MCF 10A (cell line): ENCODE results near the gene CASK. TPM values are rescaled to one million over a fixed set of nuclear protein-coding genes. Genes with fewer than 3 reads are reported as not detected.

Source experiments
- BruUV-seq: library from RNA; stranded (reverse); fragments of 400-500 nt; replicated peaks from 2 replicates; lab custom pipeline; 2021; lab: Mats Ljungman, UMichigan
- CTCF ChIA-PET: fragments of 300-600 bp; sonication (Branson Sonifier 250); formaldehyde crosslinking; extraction: SDS; loops from one replicate; lab custom pipeline; 2021; ENCODE audit warnings: antibody characterized with exemption, inconsistent platforms; lab: Yijun Ruan, JAX
- POLR2A ChIA-PET: fragments of 300-600, 350-650 bp; sonication (Branson Sonifier 250); formaldehyde crosslinking; extraction: SDS; loops from one replicate; lab custom pipeline; 2020; ENCODE audit warnings: antibody characterized with exemption, inconsistent platforms; lab: Yijun Ruan, JAX
- DNase-seq: peaks from one replicate; pipeline ENCODE4 v3.0.0-alpha.2; 2018; ENCODE audit not compliant: unreplicated experiment
- H3K27ac Mint-ChIP-seq: one replicate; pipeline ENCODE4 v1.8.0; 2022; ENCODE audit warnings: mild to moderate bottlenecking, low read depth, mixed read lengths; ENCODE audit not compliant: unreplicated experiment
- H3K27me3 Mint-ChIP-seq: one replicate; pipeline ENCODE4 v1.8.0; 2022; ENCODE audit warnings: mixed read lengths; ENCODE audit not compliant: insufficient read depth, unreplicated experiment
- H3K36me3 Mint-ChIP-seq: one replicate; pipeline ENCODE4 v1.8.0; 2022; ENCODE audit warnings: mild to moderate bottlenecking, moderate library complexity, mixed read lengths; ENCODE audit not compliant: insufficient read depth, unreplicated experiment
- H3K4me1 Mint-ChIP-seq: one replicate; pipeline ENCODE4 v1.8.0; 2022; ENCODE audit warnings: mixed read lengths; ENCODE audit not compliant: insufficient read depth, unreplicated experiment
- H3K4me3 Mint-ChIP-seq: one replicate; pipeline ENCODE4 v1.8.0; 2022; ENCODE audit warnings: mild to moderate bottlenecking, moderate library complexity, mixed read lengths; ENCODE audit not compliant: unreplicated experiment
- H3K9me3 Mint-ChIP-seq: one replicate; pipeline ENCODE4 v1.8.0; 2022; ENCODE audit warnings: mixed read lengths; ENCODE audit not compliant: unreplicated experiment
- intact Hi-C: fragments of 100-400 bp; cut with micrococcal nuclease; formaldehyde crosslinking; loops from 2 replicates; pipeline ENCODE4 v1.14.1; 2022
- total RNA-seq: library from RNA; stranded (reverse); gene quantifications from 2 replicates; pipeline ENCODE4 v1.2.3, GENCODE V29; 2022
- TF ChIP-seq, protein P1 (sequence below): fragments of 200-600 bp; IDR thresholded peaks from one replicate; pipeline ENCODE4 v1.8.0; 2022; ENCODE audit warnings: antibody characterized with exemption, mild to moderate bottlenecking; ENCODE audit not compliant: unreplicated experiment

Gene CASK
- total RNA-seq, 1 experiment from 2014 or later = 34.9 TPM

DNA sequence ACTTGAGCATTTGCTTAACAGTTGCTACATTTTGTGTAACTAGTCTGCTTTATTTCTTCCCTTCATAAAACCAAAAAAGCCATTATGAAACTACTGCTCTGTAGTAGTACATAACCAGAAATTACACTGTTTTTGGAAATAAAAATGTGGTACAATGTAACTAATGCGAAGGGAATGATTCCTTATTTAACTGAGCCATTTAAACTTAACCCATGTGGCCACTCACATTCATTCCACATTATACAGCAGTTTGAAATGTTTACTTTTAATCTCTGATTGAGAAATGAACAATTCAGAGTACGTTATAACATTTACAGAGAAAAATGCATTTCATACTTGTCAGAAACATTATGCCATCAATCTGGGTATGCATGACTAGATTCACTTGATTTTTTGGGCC lies 382.0 kb downstream of the CASK start:
- DNase-seq = no peak
- no TSS peak for BruUV-seq
- H3K4me3 Mint-ChIP-seq = no peak overlapping the region
- ChIA-PET CTCF (no interaction called here), POLR2A (interaction anchor here (0.8 kb wide), 1 partner anchor 32 kb away, joined by 3 read pairs; no protein-coding TSS in a partner anchor)
- intact Hi-C loops = no loop called here
- H3K27me3 Mint-ChIP-seq = peaks cover 12% of the 10 kb centered on the region
- H3K9me3 Mint-ChIP-seq = no peaks in the 10 kb centered on the region
- no peaks in the 10 kb centered on the region for H3K4me1 Mint-ChIP-seq
- TF ChIP-seq, protein P1, sequence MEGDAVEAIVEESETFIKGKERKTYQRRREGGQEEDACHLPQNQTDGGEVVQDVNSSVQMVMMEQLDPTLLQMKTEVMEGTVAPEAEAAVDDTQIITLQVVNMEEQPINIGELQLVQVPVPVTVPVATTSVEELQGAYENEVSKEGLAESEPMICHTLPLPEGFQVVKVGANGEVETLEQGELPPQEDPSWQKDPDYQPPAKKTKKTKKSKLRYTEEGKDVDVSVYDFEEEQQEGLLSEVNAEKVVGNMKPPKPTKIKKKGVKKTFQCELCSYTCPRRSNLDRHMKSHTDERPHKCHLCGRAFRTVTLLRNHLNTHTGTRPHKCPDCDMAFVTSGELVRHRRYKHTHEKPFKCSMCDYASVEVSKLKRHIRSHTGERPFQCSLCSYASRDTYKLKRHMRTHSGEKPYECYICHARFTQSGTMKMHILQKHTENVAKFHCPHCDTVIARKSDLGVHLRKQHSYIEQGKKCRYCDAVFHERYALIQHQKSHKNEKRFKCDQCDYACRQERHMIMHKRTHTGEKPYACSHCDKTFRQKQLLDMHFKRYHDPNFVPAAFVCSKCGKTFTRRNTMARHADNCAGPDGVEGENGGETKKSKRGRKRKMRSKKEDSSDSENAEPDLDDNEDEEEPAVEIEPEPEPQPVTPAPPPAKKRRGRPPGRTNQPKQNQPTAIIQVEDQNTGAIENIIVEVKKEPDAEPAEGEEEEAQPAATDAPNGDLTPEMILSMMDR = no peak
- H3K36me3 Mint-ChIP-seq = no peaks in the 10 kb centered on the region
- no peak overlapping the region for H3K27ac Mint-ChIP-seq

DNA sequence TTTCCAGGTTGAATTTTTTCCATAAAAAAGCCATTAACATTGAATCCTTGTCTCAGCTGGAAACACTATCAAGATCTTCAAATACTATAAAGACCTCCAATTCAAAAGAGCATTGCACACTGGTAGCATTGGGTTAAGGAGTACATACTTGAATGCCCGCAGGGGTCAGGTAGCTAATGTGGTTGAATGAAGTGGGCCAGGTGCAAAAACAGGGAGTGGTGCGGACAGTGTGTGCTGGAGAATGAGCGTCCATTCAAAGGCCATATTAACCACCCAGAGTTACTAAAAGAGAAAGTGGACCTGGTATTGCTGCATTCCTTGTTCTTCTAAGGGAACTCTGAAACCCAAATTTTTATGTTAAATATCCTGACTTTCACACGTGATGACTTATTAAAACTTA lies 384.6 kb downstream of the CASK start:
- ChIA-PET POLR2A (no interaction called here), CTCF (no interaction called here)
- no TSS peak for BruUV-seq
- Mint-ChIP-seq H3K4me3 (no peak overlapping the region), H3K4me1 (no peaks in the 10 kb centered on the region), H3K27me3 (peaks cover 22% of the 10 kb centered on the region), H3K9me3 (no peaks in the 10 kb centered on the region), H3K27ac (no peak overlapping the region), H3K36me3 (no peaks in the 10 kb centered on the region)
- intact Hi-C loops = no loop called here
- TF ChIP-seq, protein P1 = no peak
- DNase-seq = no peak

DNA sequence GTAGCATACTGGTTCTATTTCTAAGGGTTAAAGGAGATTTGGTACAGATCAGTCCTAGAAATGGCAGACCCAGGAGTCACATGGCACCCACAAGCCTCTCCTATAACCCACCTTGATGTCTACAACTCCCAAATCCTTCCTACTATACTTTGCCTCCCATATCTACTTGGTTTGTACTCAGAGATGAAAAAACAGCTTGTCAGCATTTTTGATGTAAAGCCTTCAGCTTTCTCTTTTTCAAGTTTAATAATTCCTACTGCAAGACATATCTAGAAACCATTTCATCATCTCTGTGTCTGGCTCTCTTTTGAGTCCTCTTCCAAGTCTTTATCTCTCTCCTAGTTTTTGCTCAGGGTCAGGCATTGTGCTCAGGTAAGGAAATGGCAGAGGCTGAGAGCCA lies 393.3 kb downstream of the CASK start:
- no peak overlapping the region for H3K4me3 Mint-ChIP-seq
- POLR2A ChIA-PET = no interaction called here
- H3K27ac Mint-ChIP-seq = no peak overlapping the region
- no peaks in the 10 kb centered on the region for H3K36me3 Mint-ChIP-seq
- no peaks in the 10 kb centered on the region for H3K9me3 Mint-ChIP-seq
- H3K27me3 Mint-ChIP-seq = peaks cover 69% of the 10 kb centered on the region
- H3K4me1 Mint-ChIP-seq = no peaks in the 10 kb centered on the region
- TF ChIP-seq, protein P1 = no peak
- CTCF ChIA-PET = no interaction called here
- no peak for DNase-seq
- intact Hi-C loops = no loop called here
- no TSS peak for BruUV-seq

DNA sequence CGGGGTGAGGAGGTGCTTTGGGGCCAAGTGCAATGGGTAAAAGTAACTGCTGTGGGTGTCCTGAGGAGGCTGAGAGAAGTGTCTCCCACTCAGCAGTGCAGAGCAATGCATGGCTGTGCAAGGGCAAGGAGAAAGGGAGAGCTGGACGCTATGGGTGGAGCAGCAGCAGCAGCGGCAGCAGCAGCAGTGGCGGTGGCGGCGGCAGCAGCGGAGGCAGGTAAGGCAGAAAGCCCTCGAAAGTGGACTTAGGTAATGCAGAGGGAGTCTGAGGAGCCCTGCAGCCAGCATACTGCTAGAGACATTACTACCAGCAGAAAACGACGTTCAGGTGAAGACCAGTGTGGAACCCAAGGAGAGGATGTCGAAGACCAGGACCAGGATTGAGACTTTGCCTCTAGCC lies 394.1 kb downstream of the CASK start:
- Mint-ChIP-seq H3K9me3 (no peaks in the 10 kb centered on the region), H3K4me1 (no peaks in the 10 kb centered on the region), H3K27ac (no peak overlapping the region), H3K36me3 (no peaks in the 10 kb centered on the region), H3K27me3 (peaks cover 70% of the 10 kb centered on the region), H3K4me3 (no peak overlapping the region)
- no TSS peak for BruUV-seq
- no peak for DNase-seq
- TF ChIP-seq, protein P1 = no peak
- intact Hi-C loops = no loop called here
- ChIA-PET CTCF (no interaction called here), POLR2A (no interaction called here)
